K562 (cell line): ENCODE measurements around the gene ZNF689. TPM values are rescaled to one million over a fixed set of nuclear protein-coding genes. Genes with fewer than 3 reads are reported as not detected.

Experiments
- ADNP ChIP-seq: fragments of 200-800 bp; sonication (Bioruptor generic); IDR thresholded peaks from 2 replicates; pipeline ENCODE4 v1.6.1; 2016; ENCODE audit warnings: missing genetic modification characterization, missing compliant biosample characterization
- EP400 ChIP-seq: fragments of 450-650 bp; IDR thresholded peaks from 2 replicates; pipeline ENCODE4 v1.6.1; 2017; ENCODE audit warnings: antibody characterized with exemption, mild to moderate bottlenecking, moderate library complexity
- GTF3C2 ChIP-seq: IDR thresholded peaks from 3 replicates; pipeline ENCODE4 v1.6.1; 2011; ENCODE audit warnings: borderline replicate concordance, mild to moderate bottlenecking, moderate library complexity; ENCODE audit not compliant: insufficient read length; ENCODE audit errors: extremely low read depth
- MBD2 ChIP-seq: sonication (generic); IDR thresholded peaks from 2 replicates; pipeline ENCODE4 v1.6.1; 2016; ENCODE audit warnings: low read depth, borderline replicate concordance
- MYBL2 ChIP-seq, 2 experiments: fragments of 450-650 bp in 1 of 2; sonication (generic) in 1 of 2; formaldehyde crosslinking in 1 of 2; IDR thresholded peaks; 2 replicates each; pipeline versions ENCODE4 v1.6.1 to v1.8.1; 2017 to 2022; ENCODE audit warnings: borderline replicate concordance in 1 of 2, inconsistent platforms in 1 of 2, low read depth in 1 of 2, mild to moderate bottlenecking in 1 of 2, missing genetic modification reagents in 1 of 2, moderate library complexity in 1 of 2
- RBFOX2 ChIP-seq: fragments of 200-400 bp; formaldehyde crosslinking; IDR thresholded peaks from 2 replicates; pipeline ENCODE4 v1.6.1; 2017; ENCODE audit warnings: low read depth, mild to moderate bottlenecking, low read length, moderate library complexity
- RREB1 ChIP-seq: fragments of 250-450 bp; sonication (Bioruptor Pico); IDR thresholded peaks from 2 replicates; pipeline ENCODE4 v1.4.0; 2020
- ZNF311 ChIP-seq: fragments of 250-450 bp; sonication (Bioruptor Pico); IDR thresholded peaks from 2 replicates; pipeline ENCODE4 v1.4.0; 2020; ENCODE audit warnings: mild to moderate bottlenecking, moderate library complexity
- ZNF57 ChIP-seq: fragments of 450-650 bp; formaldehyde crosslinking; IDR thresholded peaks from 2 replicates; pipeline ENCODE4 v1.4.0; 2020; ENCODE audit warnings: mild to moderate bottlenecking, moderate library complexity
- polyA plus RNA-seq, 8 experiments: library from polyadenylated mRNA; depleted of rRNA in 4 of 8; stranded (reverse) in 5 of 8; unstranded in 3 of 8; fragments of >200 nt; fragmentation: Nextera tagmentation in 2 of 8; fragmentation: Illumina TruSeq in 1 of 8; extraction: Ambion mirVana in 2 of 8; extraction: Trizol in 1 of 8; gene quantifications; 2 replicates each; pipeline versions ENCODE4 v1.2.1 to v1.2.3, GENCODE V29; 2011 to 2014; ENCODE audit warnings: inconsistent platforms in 1 of 8, missing spikeins in 1 of 8
- total RNA-seq, 7 experiments: library from RNA; depleted of rRNA in 6 of 7; stranded (reverse); fragments of >200 nt in 6 of 7; fragmentation: Illumina TruSeq in 2 of 7; extraction: Trizol in 2 of 7; gene quantifications; 2 replicates each; pipeline versions ENCODE4 v1.2.1 to v1.2.3, GENCODE V29; 2011 to 2021; ENCODE audit warnings: low replicate concordance in 1 of 7
- TF ChIP-seq, protein P1 (sequence below): sonication (generic); formaldehyde crosslinking; IDR thresholded peaks from 2 replicates; pipeline ENCODE4 v1.8.0; 2022; ENCODE audit warnings: missing genetic modification reagents, mild to moderate bottlenecking, borderline replicate concordance
- TF ChIP-seq, protein P2 (sequence below): sonication (generic); formaldehyde crosslinking; IDR thresholded peaks from 2 replicates; pipeline ENCODE4 v1.8.1; 2023; ENCODE audit warnings: mild to moderate bottlenecking, missing genetic modification reagents

The ZNF689 gene
- total and polyA plus RNA-seq, 9 of the 15 experiments (the other 6 are each of a cell fraction or from before 2014, with no cell fraction given) = 5.4 to 15.4 (median 10.8) TPM

DNA sequence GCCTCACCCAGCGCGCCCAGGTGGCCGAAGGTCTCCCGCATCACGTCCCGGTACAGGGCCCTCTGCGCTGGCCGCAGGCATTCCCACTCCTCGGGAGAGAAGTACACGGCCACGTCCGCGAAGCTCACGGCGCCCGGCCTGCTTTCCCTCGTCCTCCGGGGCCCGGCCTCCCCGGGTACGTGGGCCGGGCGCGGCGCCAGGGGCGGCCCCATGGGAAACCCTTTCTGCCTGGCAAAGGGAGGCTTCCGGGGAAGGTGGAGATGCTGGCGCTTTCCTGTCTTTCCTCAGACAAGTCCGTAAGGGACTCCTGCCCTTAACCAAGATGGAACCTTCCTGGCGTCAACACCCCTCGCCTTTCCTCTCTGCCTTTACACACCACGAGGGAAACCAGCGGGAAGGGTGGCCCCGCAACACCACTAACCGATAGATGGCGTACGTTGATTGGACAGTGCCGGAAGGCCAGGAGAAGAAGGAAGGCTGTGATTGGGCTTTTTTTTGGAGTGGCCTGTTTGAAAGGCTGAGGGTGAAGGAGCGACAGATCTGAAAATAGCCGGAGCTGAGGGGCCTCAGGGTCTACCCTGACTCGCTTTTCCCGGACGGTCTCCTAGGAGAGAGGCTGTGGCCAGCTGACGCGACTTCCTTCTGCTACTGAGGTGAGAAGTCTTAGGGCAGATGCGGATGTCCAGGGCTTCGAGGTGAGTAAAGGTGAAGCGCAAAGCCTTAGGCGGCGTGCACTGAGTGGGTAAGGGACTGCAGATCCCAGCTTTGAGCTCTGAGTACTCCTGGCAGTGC is 24.6 kb downstream of the ZNF689 start, which contains the start of gene ZNF785 (continued):
- TF ChIP-seq, protein P1, sequence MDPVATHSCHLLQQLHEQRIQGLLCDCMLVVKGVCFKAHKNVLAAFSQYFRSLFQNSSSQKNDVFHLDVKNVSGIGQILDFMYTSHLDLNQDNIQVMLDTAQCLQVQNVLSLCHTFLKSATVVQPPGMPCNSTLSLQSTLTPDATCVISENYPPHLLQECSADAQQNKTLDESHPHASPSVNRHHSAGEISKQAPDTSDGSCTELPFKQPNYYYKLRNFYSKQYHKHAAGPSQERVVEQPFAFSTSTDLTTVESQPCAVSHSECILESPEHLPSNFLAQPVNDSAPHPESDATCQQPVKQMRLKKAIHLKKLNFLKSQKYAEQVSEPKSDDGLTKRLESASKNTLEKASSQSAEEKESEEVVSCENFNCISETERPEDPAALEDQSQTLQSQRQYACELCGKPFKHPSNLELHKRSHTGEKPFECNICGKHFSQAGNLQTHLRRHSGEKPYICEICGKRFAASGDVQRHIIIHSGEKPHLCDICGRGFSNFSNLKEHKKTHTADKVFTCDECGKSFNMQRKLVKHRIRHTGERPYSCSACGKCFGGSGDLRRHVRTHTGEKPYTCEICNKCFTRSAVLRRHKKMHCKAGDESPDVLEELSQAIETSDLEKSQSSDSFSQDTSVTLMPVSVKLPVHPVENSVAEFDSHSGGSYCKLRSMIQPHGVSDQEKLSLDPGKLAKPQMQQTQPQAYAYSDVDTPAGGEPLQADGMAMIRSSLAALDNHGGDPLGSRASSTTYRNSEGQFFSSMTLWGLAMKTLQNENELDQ = peak; percentile 85; the same call in 1 of the 2 replicates
- TF ChIP-seq MYBL2 (IDR thresholded peaks at IDR 0.05; ENCODE audit: low read depth) = peak; percentile 97
- peak; percentile 86; the same call in 1 of the 2 replicates for TF ChIP-seq MYBL2 (CRISPR knock-in tag; IDR thresholded peaks at IDR 0.05; ENCODE audit: borderline replicate concordance)
- no peak for TF ChIP-seq ADNP
- TF ChIP-seq, protein P2, sequence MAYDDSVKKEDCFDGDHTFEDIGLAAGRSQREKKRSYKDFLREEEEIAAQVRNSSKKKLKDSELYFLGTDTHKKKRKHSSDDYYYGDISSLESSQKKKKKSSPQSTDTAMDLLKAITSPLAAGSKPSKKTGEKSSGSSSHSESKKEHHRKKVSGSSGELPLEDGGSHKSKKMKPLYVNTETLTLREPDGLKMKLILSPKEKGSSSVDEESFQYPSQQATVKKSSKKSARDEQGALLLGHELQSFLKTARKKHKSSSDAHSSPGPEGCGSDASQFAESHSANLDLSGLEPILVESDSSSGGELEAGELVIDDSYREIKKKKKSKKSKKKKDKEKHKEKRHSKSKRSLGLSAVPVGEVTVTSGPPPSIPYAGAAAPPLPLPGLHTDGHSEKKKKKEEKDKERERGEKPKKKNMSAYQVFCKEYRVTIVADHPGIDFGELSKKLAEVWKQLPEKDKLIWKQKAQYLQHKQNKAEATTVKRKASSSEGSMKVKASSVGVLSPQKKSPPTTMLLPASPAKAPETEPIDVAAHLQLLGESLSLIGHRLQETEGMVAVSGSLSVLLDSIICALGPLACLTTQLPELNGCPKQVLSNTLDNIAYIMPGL (CRISPR knock-in tag) = peak; percentile 78; the same call in 1 of the 2 replicates
- TF ChIP-seq GTF3C2 = no peak
- peak; percentile 86 for TF ChIP-seq RBFOX2
- TF ChIP-seq RREB1 (CRISPR knock-in tag) = peak; percentile 49; the same call in 1 of the 2 replicates
- no peak for TF ChIP-seq ZNF57 (CRISPR knock-in tag)
- TF ChIP-seq EP400 = peak; percentile 99
- peak; percentile 58; the same call in 1 of the 2 replicates for TF ChIP-seq ZNF311 (CRISPR knock-in tag)
- TF ChIP-seq MBD2 = peak; percentile 99
